Measurements from ENCODE around the gene TXNRD2.

GRCh38 chr22:19948057-19948760 lies 6.6 kb upstream of the TXNRD2 start:
- TF ChIP-seq EZH2 (optimal IDR thresholded peaks at IDR 0.05; ENCODE audit: low read depth, low read length) = no peak
- TF ChIP-seq CTCF (IDR thresholded peaks at IDR 0.05; ENCODE audit: low read length) = no peak
- no peak for TF ChIP-seq EZH2phosphoT487 (IDR thresholded peaks at IDR 0.05; ENCODE audit: low read length)

Data from MM.1S (cell line).